OCI-LY3 (cell line): Measurements from ENCODE around the gene ADAM10.

ENCODE experiments used
- CTCF ChIP-seq: fragments of 200-600, 300-600 bp; sonication (generic); IDR thresholded peaks from 2 replicates; pipeline ENCODE4 v1.5.1; 2014; ENCODE audit warnings: antibody characterized with exemption, low read length, low read depth
- EZH2phosphoT487 ChIP-seq: fragments of 200-600 bp; shearing (Covaris generic); IDR thresholded peaks from 2 replicates; pipeline ENCODE4 v1.6.1; 2018; ENCODE audit warnings: antibody characterized with exemption, mixed run types, low read depth

DNA sequence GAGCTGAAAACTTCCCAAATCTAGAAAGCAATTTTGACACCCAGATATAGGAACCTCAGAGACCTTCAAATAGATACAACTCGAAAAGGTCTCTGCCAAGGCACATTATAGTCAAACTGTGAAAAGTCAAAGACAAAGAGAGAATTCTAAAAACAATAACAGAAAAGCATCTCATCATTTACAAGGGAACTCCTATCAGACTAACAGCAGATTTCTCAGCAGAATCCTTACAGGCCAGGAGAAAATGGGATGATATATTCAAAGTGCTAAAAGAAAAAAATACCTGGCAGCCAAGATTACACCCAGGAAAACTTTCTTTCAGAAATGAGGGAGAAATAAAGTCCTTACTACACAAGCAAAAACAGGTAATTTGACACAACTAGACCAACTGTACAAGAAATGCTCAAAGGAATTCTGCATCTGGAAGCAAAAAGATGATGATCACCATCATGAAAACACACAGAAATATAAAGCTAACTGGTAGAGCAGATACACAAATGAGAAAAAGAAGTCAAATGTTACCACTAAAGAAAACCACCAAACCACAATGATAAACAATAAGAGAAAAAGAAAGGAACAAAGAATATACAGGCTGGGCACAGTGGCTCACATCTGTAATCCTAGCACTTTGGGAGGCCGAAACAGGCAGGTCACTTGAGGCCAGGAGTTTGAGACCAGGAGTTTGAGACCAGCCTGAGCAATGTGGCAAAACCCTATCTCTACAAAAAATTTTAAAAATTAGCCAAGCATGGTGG lies 50.4 kb downstream of the ADAM10 start:
- TF ChIP-seq CTCF, result no peak
- no peak for TF ChIP-seq EZH2phosphoT487
